ENCODE results near the gene TCP1. TPM values are rescaled to one million over a fixed set of nuclear protein-coding genes. Genes with fewer than 3 reads are reported as not detected.

The TCP1 gene
- total and polyA plus RNA-seq, 2 experiments from 2014 or later = 190 to 260 TPM

DNA sequence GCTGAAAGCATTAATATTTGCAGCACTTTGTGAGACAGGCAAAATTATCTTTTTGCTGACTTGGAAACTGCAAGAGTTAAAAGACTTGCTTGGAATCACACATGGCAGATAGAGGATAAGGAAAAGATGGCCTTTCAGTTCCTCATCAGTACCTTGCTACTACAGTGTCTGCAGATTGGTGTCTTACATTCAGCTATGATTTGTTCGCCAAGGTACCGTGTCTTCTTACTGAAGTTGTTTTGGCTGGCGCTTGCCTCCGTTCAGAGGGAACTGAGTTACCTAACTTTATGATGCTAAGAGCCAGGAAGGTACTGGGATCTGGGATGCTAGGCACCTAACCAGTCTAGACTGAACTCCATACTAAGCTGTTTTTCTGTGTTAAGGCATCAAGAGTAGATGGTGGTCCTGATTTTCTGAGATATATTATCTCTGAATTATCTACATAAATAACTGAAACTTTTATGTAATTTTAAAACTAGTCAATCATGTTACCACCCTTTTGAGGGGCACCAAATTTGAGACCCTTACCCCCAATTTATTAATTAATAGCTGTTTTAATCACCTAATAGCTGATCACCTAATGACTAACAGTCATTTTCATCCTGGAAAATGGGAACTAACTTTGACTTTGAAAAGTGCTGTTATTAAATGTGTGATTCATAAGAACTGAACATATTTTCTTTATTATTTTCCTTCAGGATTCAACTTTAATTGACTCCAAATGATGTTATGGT, 59.6 kb downstream of the TCP1 start:
- Histone ChIP-seq H3K9ac (peak overlapping the region; percentile 89), H3K27ac (peak overlapping the region; percentile 96)
- WGBS, 2 experiments (ENCODE audit: low coverage in 1 of 2, low lambda C conversion rate in 2 of 2, missing lambda C conversion rate in 2 of 2) = 3 to 13% methylated on average over 4 of the region's 4 CpGs

DNA sequence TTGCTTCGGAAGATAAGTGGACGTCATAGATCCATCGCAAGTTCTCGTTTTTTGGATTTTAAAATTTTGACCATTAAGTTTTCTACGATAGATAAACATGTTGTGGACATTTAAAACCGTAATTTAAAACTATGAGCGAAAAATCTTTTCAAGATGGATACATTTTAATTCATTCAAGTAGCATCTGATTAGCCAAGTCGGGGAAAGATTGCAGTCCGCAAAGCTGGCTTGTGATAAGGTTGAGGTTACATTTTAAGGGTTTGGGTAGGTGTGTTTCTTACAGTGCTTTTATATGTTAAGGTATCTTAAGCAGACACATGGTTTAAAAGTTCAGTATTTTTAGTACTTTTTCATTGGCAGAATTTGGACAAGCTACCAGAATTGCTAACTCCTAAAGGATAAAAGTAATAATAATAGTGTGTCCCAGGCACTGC, 60.9 kb downstream of the TCP1 start:
- in situ Hi-C loops (cut with MboI) = no loop called here
- Histone ChIP-seq H3K27me3 (replicated peaks; ENCODE audit: insufficient read depth) (no peaks in the 10 kb centered on the region), H3K4me1 (ENCODE audit: insufficient read depth) (peaks cover 25% of the 10 kb centered on the region), H3K9ac (peak overlapping the region; percentile 89), H3K79me2 (ENCODE audit: insufficient read depth) (peaks cover 92% of the 10 kb centered on the region), H3K9me3 (ENCODE audit: low read depth) (no peaks in the 10 kb centered on the region), H3K27ac (peak overlapping the region; percentile 96), H3K4me3 (peak overlapping the region; percentile 88), H3F3A (ENCODE audit: insufficient read depth) (peaks cover 26% of the 10 kb centered on the region), H3K4me2 (ENCODE audit: unreplicated experiment) (peak overlapping the region; percentile 89), H3K9me2 (ENCODE audit: insufficient read depth) (no peaks in the 10 kb centered on the region), H2AFZ (0 out of 2 replicates have a peak overlapping the region, but pooled peaks have one; percentile 7), H3K36me3 (ENCODE audit: low read depth) (no peaks in the 10 kb centered on the region; the same call in 1 of the 2 replicates), H4K20me1 (ENCODE audit: insufficient read depth) (no peaks in the 10 kb centered on the region; the same call in 1 of the 2 replicates)
- WGBS, 2 experiments (ENCODE audit: low coverage in 1 of 2, low lambda C conversion rate in 2 of 2, missing lambda C conversion rate in 2 of 2) = 3% methylated on average over 9 of the region's 9 CpGs
- TF ChIP-seq EZH2phosphoT487 (IDR thresholded peaks at IDR 0.05; ENCODE audit: insufficient read depth, low read depth) (no peak), EZH2 (IDR thresholded peaks at IDR 0.05; ENCODE audit: insufficient read depth, poor library complexity, severe bottlenecking) (no peak)
- peak; percentile 24 for DNase-seq

More for the DNA sequence above, 59.6 kb downstream of the TCP1 start:
- no peaks in the 10 kb centered on the region for H3K27me3 ChIP-seq (replicated peaks; ENCODE audit: insufficient read depth)
- DNase-seq = peak; percentile 54
- H3K4me3 ChIP-seq = peak overlapping the region; percentile 88
- H3F3A ChIP-seq (ENCODE audit: insufficient read depth) = peaks cover 26% of the 10 kb centered on the region
- TF ChIP-seq EZH2 (IDR thresholded peaks at IDR 0.05; ENCODE audit: insufficient read depth, poor library complexity, severe bottlenecking) (no peak), EZH2phosphoT487 (IDR thresholded peaks at IDR 0.05; ENCODE audit: insufficient read depth, low read depth) (no peak)
- peaks cover 25% of the 10 kb centered on the region for H3K4me1 ChIP-seq (ENCODE audit: insufficient read depth)
- peak overlapping the region; percentile 89 for H3K4me2 ChIP-seq (ENCODE audit: unreplicated experiment)
- H3K9me3 ChIP-seq (ENCODE audit: low read depth) = no peaks in the 10 kb centered on the region
- H3K36me3 ChIP-seq (ENCODE audit: low read depth) = no peaks in the 10 kb centered on the region; the same call in 1 of the 2 replicates
- no peaks in the 10 kb centered on the region; the same call in 1 of the 2 replicates for H4K20me1 ChIP-seq (ENCODE audit: insufficient read depth)
- no peaks in the 10 kb centered on the region for H3K9me2 ChIP-seq (ENCODE audit: insufficient read depth)
- H3K79me2 ChIP-seq (ENCODE audit: insufficient read depth) = peaks cover 92% of the 10 kb centered on the region
- in situ Hi-C loops (cut with MboI) = no loop called here
- H2AFZ ChIP-seq = no peak overlapping the region

Small RNA genes lying within 50 kb of the gene (small RNA-seq; reads per million reads assigned to genes)
- gene SNORA20 (ENCODE audit: low read depth, low replicate concordance) (45.0 reads per million, percentile 93 among the genes with 10 or more reads in this experiment), gene SNORA29 (ENCODE audit: low read depth, low replicate concordance) (not detected)

Other genes starting within 250 kb of the TCP1 start
- gene SOD2, start 96.4 kb downstream of the TCP1 start, total RNA-seq (2014; rRNA removed; shearing (Covaris generic)) = 62.6 and 74.0 TPM in 2 replicates
- gene SOD2, start 96.4 kb downstream of the TCP1 start, polyA plus RNA-seq (2016; fragmentation: Nextera tagmentation; extraction: Ambion mirVana) = 52.6 and 53.1 TPM in 2 replicates
- gene WTAP, start 62.1 kb downstream of the TCP1 start, total RNA-seq (2014; rRNA removed; shearing (Covaris generic)) = 57.8 and 64.8 TPM in 2 replicates
- gene WTAP, start 62.1 kb downstream of the TCP1 start, polyA plus RNA-seq (2016; fragmentation: Nextera tagmentation; extraction: Ambion mirVana) = 87.8 and 89.8 TPM in 2 replicates
- 10.1 and 10.5 TPM in 2 replicates for gene ACAT2, start 27.6 kb downstream of the TCP1 start, total RNA-seq (2014; rRNA removed; shearing (Covaris generic))
- 17.6 and 18.9 TPM in 2 replicates for gene ACAT2, start 27.6 kb downstream of the TCP1 start, polyA plus RNA-seq (2016; fragmentation: Nextera tagmentation; extraction: Ambion mirVana)
- gene MRPL18, start 865 bp upstream of the TCP1 start, total RNA-seq (2014; rRNA removed; shearing (Covaris generic)) = 61.8 and 91.3 TPM in 2 replicates
- gene MRPL18, start 865 bp upstream of the TCP1 start, polyA plus RNA-seq (2016; fragmentation: Nextera tagmentation; extraction: Ambion mirVana) = 110 and 112 TPM in 2 replicates
- not detected in 2 replicates for gene PNLDC1, start 10.7 kb upstream of the TCP1 start, total RNA-seq (2014; rRNA removed; shearing (Covaris generic))
- gene PNLDC1, start 10.7 kb upstream of the TCP1 start, polyA plus RNA-seq (2016; fragmentation: Nextera tagmentation; extraction: Ambion mirVana) = not detected in 2 replicates
- gene MAS1, start 101.4 kb upstream of the TCP1 start, total RNA-seq (2014; rRNA removed; shearing (Covaris generic)) = not detected in 2 replicates
- gene MAS1, start 101.4 kb upstream of the TCP1 start, polyA plus RNA-seq (2016; fragmentation: Nextera tagmentation; extraction: Ambion mirVana) = not detected in 2 replicates
- 30.9 TPM in 2 replicates for gene IGF2R, start 179.5 kb upstream of the TCP1 start, total RNA-seq (2014; rRNA removed; shearing (Covaris generic))
- gene IGF2R, start 179.5 kb upstream of the TCP1 start, polyA plus RNA-seq (2016; fragmentation: Nextera tagmentation; extraction: Ambion mirVana) = 8.1 and 8.8 TPM in 2 replicates

All from GM23248 (cell line).